ENCODE results near the gene PRKN. TPM values are rescaled to one million over a fixed set of nuclear protein-coding genes. Genes with fewer than 3 reads are reported as not detected.

The PRKN gene
- total RNA-seq, 1 experiment from 2014 or later, result 2.0 TPM

- H3K27ac Mint-ChIP-seq, result no peak overlapping the region
These were observed 107.5 kb downstream of the PRKN start for GRCh38 chr6:162620073-162620472.

More at GRCh38 chr6:162620073-162620472, 107.5 kb downstream of the PRKN start:
- Histone ChIP-seq H3K14ac (ENCODE audit: insufficient read depth, low read length) (no peak overlapping the region), H3K56ac (ENCODE audit: insufficient read length, low read depth, low read length) (no peak overlapping the region), H3K4me2 (ENCODE audit: insufficient read depth, insufficient read length, low read length) (no peak overlapping the region), H3T11ph (ENCODE audit: low read length) (no peak overlapping the region), H2BK120ac (ENCODE audit: low read depth, low read length, poor library complexity, severe bottlenecking) (no peak overlapping the region), H3K23ac (ENCODE audit: insufficient read length, low read depth, low read length) (no peak overlapping the region), H3K18ac (ENCODE audit: insufficient read length, low read depth, low read length) (no peak overlapping the region), H2BK5ac (ENCODE audit: insufficient read length, low read length) (no peak overlapping the region), H2AK5ac (ENCODE audit: insufficient read length, low read length) (no peak overlapping the region), H3K23me2 (ENCODE audit: insufficient read length, low read depth, low read length, poor library complexity, severe bottlenecking) (no peaks in the 10 kb centered on the region), H3K4ac (ENCODE audit: low read depth, low read length) (no peak overlapping the region), H2BK20ac (ENCODE audit: low read depth, low read length, poor library complexity, severe bottlenecking) (no peak overlapping the region), H3K9ac (ENCODE audit: extremely low read depth, insufficient read length, low read length) (no peak overlapping the region), H4K20me1 (ENCODE audit: control insufficient read depth, insufficient read depth, insufficient read length) (no peaks in the 10 kb centered on the region), H3K9me3 (ENCODE audit: control insufficient read depth, low read depth, low read length) (no peaks in the 10 kb centered on the region), H3K79me2 (ENCODE audit: insufficient read depth, low read length) (no peaks in the 10 kb centered on the region), H4K5ac (ENCODE audit: insufficient read length, low read depth, low read length) (no peak overlapping the region), H2AFZ (ENCODE audit: low read length) (no peak overlapping the region), H3K27ac (ENCODE audit: insufficient read length, low read depth, low read length) (no peak overlapping the region), H3K79me1 (ENCODE audit: insufficient read depth, low read depth, low read length, poor library complexity, severe bottlenecking) (no peaks in the 10 kb centered on the region), H2BK15ac (ENCODE audit: low read depth, low read length) (no peak overlapping the region), H3K4me1 (ENCODE audit: insufficient read depth, low read length) (peaks cover 3% of the 10 kb centered on the region; the same call in 1 of the 2 replicates), H3K27me3 (ENCODE audit: insufficient read depth, low read length) (no peaks in the 10 kb centered on the region), H4K91ac (ENCODE audit: insufficient read length, low read depth, low read length) (no peak overlapping the region), H4K8ac (replicated peaks; ENCODE audit: insufficient read length, low read depth, low read length) (no peak overlapping the region), H2BK12ac (ENCODE audit: insufficient read length, low read depth, low read length) (no peak overlapping the region)
- no peak overlapping the region for H3K4me3 Mint-ChIP-seq
- H3K36me3 Mint-ChIP-seq (ENCODE audit: insufficient read depth in 1 of 3, low read depth in 3 of 3), result peaks cover 0 to 3% (median 0%) of the 10 kb centered on the region in 3 experiments; a peak in 1 of 7 replicates
- H3K27me3 Mint-ChIP-seq (ENCODE audit: low read depth), result no peaks in the 10 kb centered on the region
- no peak for DNase-seq
- TF ChIP-seq CTCF (conservative IDR thresholded peaks at IDR 0.05), result no peak
- no peaks in the 10 kb centered on the region; a peak in 1 of 5 replicates for H3K9me3 Mint-ChIP-seq
- H3K4me1 Mint-ChIP-seq, result peaks cover 22 to 25% of the 10 kb centered on the region in 2 experiments
- no CpG with 5 or more reads among the region's 2 CpGs for WGBS (ENCODE audit: extremely low coverage, insufficient read length, low lambda C conversion rate)
